Trophoblast cell (in vitro differentiated cells and primary cell): ENCODE data around the gene TAS2R40.

Source experiments
- DNase-seq, 2 donors: peaks; one replicate each; pipeline ENCODE4 v3.0.0-alpha.2; 2016
- H2AFZ ChIP-seq: 2 replicates; pipeline ENCODE4 v1.6.1; 2013; ENCODE audit warnings: low read length, moderate library complexity, mild to moderate bottlenecking; ENCODE audit not compliant: insufficient read depth, poor library complexity
- H2AK5ac ChIP-seq: 2 replicates; pipeline ENCODE4 v1.6.1; 2013; ENCODE audit warnings: mild to moderate bottlenecking, low read length
- H2BK120ac ChIP-seq: 2 replicates; pipeline ENCODE4 v1.6.1; 2013; ENCODE audit warnings: low read length, mild to moderate bottlenecking, moderate library complexity; ENCODE audit not compliant: insufficient read depth, poor library complexity
- H2BK12ac ChIP-seq: 2 replicates; pipeline ENCODE4 v1.6.1; 2013; ENCODE audit warnings: mild to moderate bottlenecking, low read length, moderate library complexity
- H2BK5ac ChIP-seq: 2 replicates; pipeline ENCODE4 v1.6.1; 2013; ENCODE audit warnings: low read length, low read depth, moderate library complexity, mild to moderate bottlenecking; ENCODE audit not compliant: poor library complexity
- H3K14ac ChIP-seq: 2 replicates; pipeline ENCODE4 v1.6.1; 2013; ENCODE audit warnings: mild to moderate bottlenecking, low read length
- H3K18ac ChIP-seq: 2 replicates; pipeline ENCODE4 v1.6.1; 2013; ENCODE audit warnings: mild to moderate bottlenecking, low read length
- H3K23ac ChIP-seq: 2 replicates; pipeline ENCODE4 v1.6.1; 2013; ENCODE audit warnings: low read length
- H3K27ac ChIP-seq: 2 replicates; pipeline ENCODE4 v1.5.1; 2013; ENCODE audit warnings: low read depth, mild to moderate bottlenecking, inconsistent platforms, low read length, moderate library complexity
- H3K27me3 ChIP-seq: 2 replicates; pipeline ENCODE4 v1.6.1; 2013; ENCODE audit warnings: inconsistent platforms, mild to moderate bottlenecking, low read length, moderate library complexity; ENCODE audit not compliant: insufficient read depth
- H3K36me3 ChIP-seq, 2 experiments: 1 replicate in 1 of 2; 2 replicates in 1 of 2; pipeline ENCODE4 v1.6.1; 2013; ENCODE audit warnings: low read length in 2 of 2, mild to moderate bottlenecking in 2 of 2, moderate library complexity in 1 of 2; ENCODE audit not compliant: insufficient read depth in 2 of 2, control insufficient read depth in 1 of 2
- H3K4ac ChIP-seq: 2 replicates; pipeline ENCODE4 v1.6.1; 2013; ENCODE audit warnings: low read depth, mild to moderate bottlenecking, low read length, moderate library complexity
- H3K4me1 ChIP-seq, 2 experiments: 1 replicate in 1 of 2; 2 replicates in 1 of 2; pipeline ENCODE4 v1.6.1; 2013; ENCODE audit warnings: low read length in 2 of 2, mild to moderate bottlenecking in 2 of 2, moderate library complexity in 1 of 2; ENCODE audit not compliant: insufficient read depth in 2 of 2, control insufficient read depth in 1 of 2
- H3K4me2 ChIP-seq: 2 replicates; pipeline ENCODE4 v1.6.1; 2013; ENCODE audit warnings: inconsistent platforms, mild to moderate bottlenecking, low read length, moderate library complexity
- H3K4me3 ChIP-seq: 2 replicates; pipeline ENCODE4 v1.5.1; 2013; ENCODE audit warnings: mild to moderate bottlenecking, low read depth, low read length, inconsistent platforms
- H3K79me1 ChIP-seq: one replicate; pipeline ENCODE4 v1.6.1; 2013; ENCODE audit warnings: low read length
- H3K79me2 ChIP-seq: 2 replicates; pipeline ENCODE4 v1.6.1; 2013; ENCODE audit warnings: low read length, mild to moderate bottlenecking; ENCODE audit not compliant: control insufficient read depth, insufficient read depth, poor library complexity
- H3K9ac ChIP-seq: 2 replicates; pipeline ENCODE4 v1.6.1; 2013; ENCODE audit warnings: mild to moderate bottlenecking, low read length
- H3K9me3 ChIP-seq: 2 replicates; pipeline ENCODE4 v1.6.1; 2013; ENCODE audit warnings: low read depth, mild to moderate bottlenecking, control low read depth, inconsistent platforms, low read length; ENCODE audit not compliant: insufficient read depth
- H4K12ac ChIP-seq: 2 replicates; pipeline ENCODE4 v1.6.1; 2013; ENCODE audit warnings: low read depth, mild to moderate bottlenecking, low read length, moderate library complexity
- H4K8ac ChIP-seq: 2 replicates; pipeline ENCODE4 v1.6.1; 2013; ENCODE audit warnings: low read depth, mild to moderate bottlenecking, low read length, moderate library complexity
- H4K91ac ChIP-seq: one replicate; pipeline ENCODE4 v1.6.1; 2013; ENCODE audit warnings: low read depth, mild to moderate bottlenecking, low read length, moderate library complexity
- WGBS: extraction: QIAGEN DNeasy Blood & Tissue Kit; methylation state at CpG from one replicate; pipeline ENCODE4 v1.1.7; 2013; ENCODE audit warnings: missing lambda C conversion rate; ENCODE audit not compliant: insufficient read length, insufficient coverage; ENCODE audit errors: extremely low coverage; 5-methylcytosine and 5-hydroxymethylcytosine counted together

Gene TAS2R40

DNA sequence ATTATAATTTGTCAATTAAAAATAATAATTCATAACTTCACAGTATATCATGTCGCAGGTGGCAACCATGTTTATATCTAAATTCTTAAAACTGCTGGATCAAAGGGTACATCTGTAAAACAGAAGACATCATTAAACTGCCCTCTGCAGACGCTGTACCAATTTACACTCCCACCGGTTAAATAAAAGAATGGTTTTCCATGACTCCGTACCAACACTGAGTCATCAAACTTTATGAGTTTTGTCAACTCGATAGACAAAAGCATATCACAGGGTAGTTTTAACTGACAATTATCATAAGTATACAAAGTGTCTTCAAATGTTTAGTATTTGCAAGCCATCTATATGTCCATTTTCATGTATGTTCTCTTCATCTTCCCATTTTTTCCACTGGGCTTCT, 35.7 kb downstream of the TAS2R40 start:
- Histone ChIP-seq H4K12ac (no peak overlapping the region), H2BK120ac (no peak overlapping the region), H3K14ac (no peak overlapping the region), H3K9ac (no peak overlapping the region), H3K18ac (no peak overlapping the region), H3K4me2 (no peak overlapping the region), H3K36me3 (no peaks in the 10 kb centered on the region), H3K4ac (no peak overlapping the region), H3K27me3 (no peaks in the 10 kb centered on the region), H2BK12ac (no peak overlapping the region), H3K4me3 (no peak overlapping the region), H4K91ac (no peak overlapping the region), H2AK5ac (no peak overlapping the region), H3K9me3 (peaks cover 2% of the 10 kb centered on the region), H3K79me2 (no peaks in the 10 kb centered on the region), H3K79me1 (no peaks in the 10 kb centered on the region), H3K27ac (no peak overlapping the region), H3K23ac (no peak overlapping the region), H3K4me1 (no peaks in the 10 kb centered on the region), H2BK5ac (no peak overlapping the region), H2AFZ (no peak overlapping the region), H4K8ac (no peak overlapping the region)
- no CpG with 5 or more reads among the region's 5 CpGs for WGBS
- no peak for DNase-seq

DNA sequence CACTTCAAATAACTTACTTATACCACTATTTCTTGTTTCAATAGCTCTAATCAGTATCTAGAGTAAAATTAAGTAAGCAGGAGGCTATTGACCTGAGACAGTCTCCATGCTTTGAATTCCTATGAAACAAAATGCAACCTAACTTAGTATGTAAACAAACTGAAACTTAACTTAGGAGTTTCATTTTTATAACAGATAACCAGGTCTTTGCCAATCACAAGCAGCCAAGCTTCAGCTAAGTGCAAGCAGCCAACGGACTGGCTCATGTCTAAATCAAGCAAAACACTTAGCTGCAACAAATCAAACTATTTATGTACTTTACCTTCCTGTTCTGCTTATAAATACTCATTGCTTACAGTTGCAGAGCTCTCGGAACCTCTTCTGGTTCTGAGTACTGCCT, 37.0 kb downstream of the TAS2R40 start:
- Histone ChIP-seq H3K79me2 (peaks cover 5% of the 10 kb centered on the region), H4K91ac (no peak overlapping the region), H3K4me1 (peaks cover 0 to 1% of the 10 kb centered on the region in 2 experiments), H3K27me3 (no peaks in the 10 kb centered on the region), H4K12ac (no peak overlapping the region), H3K9me3 (no peaks in the 10 kb centered on the region), H3K23ac (no peak overlapping the region), H3K18ac (no peak overlapping the region), H3K4me3 (no peak overlapping the region), H3K9ac (no peak overlapping the region), H3K4ac (no peak overlapping the region), H2BK12ac (no peak overlapping the region), H3K36me3 (no peaks in the 10 kb centered on the region), H2BK5ac (no peak overlapping the region), H2BK120ac (no peak overlapping the region), H2AK5ac (no peak overlapping the region), H3K79me1 (peaks cover 6% of the 10 kb centered on the region), H3K4me2 (no peak overlapping the region), H4K8ac (no peak overlapping the region), H2AFZ (no peak overlapping the region), H3K27ac (no peak overlapping the region), H3K14ac (no peak overlapping the region)
- WGBS: no CpG with 5 or more reads among the region's 2 CpGs
- DNase-seq: no peak

DNA sequence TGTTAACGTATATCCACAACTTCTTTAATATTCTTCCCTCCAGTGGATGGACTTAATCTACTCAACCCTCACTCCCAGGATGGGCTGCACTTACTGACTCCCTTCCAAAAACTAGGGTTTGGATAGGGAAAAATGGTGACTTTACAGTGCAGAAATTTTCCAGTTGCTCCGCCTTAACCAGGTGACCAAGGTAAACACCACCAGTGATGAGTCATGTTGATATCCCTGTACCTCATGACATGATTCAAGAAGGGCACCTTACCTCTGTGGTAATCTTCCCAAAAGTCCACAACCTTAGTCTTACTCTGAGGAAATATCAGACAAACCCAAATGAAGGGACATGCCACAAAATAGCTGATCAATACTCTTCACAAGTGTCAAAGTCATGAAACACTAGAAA, 37.9 kb downstream of the TAS2R40 start:
- Histone ChIP-seq H3K9ac (no peak overlapping the region), H3K79me1 (peaks cover 7% of the 10 kb centered on the region), H3K36me3 (peaks cover 0 to 2% of the 10 kb centered on the region in 2 experiments), H3K4ac (no peak overlapping the region), H2BK12ac (no peak overlapping the region), H3K79me2 (peaks cover 8% of the 10 kb centered on the region), H4K12ac (no peak overlapping the region), H2AK5ac (no peak overlapping the region), H2BK120ac (no peak overlapping the region), H3K27ac (no peak overlapping the region), H3K14ac (no peak overlapping the region), H2BK5ac (no peak overlapping the region), H3K23ac (no peak overlapping the region), H4K91ac (no peak overlapping the region), H3K4me1 (peaks cover 2 to 8% of the 10 kb centered on the region in 2 experiments), H3K4me3 (no peak overlapping the region), H3K27me3 (no peaks in the 10 kb centered on the region), H3K4me2 (no peak overlapping the region), H3K9me3 (no peaks in the 10 kb centered on the region), H2AFZ (no peak overlapping the region), H3K18ac (no peak overlapping the region), H4K8ac (no peak overlapping the region)
- WGBS: no CpG with 5 or more reads among the region's 2 CpGs
- no peak for DNase-seq

DNA sequence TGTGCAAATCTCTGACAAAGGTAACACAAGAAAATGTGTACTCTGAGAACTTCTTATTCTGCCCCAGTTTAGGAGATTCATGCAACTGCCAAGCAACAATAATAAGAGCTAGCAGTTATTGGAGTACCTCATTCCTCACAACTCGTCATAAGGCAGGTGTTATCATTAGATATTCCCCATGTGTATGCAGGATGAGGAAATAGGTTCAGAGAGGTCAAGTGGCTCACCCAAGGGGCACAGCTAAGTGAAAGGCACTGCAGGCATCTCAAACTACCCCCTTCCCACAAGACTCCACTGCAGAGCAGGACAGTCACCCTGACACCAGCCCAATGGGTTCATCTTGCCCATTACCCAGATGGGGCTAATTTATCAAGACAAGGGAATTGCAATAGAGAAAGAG, 40.1 kb downstream of the TAS2R40 start:
- no peak overlapping the region for H2BK5ac ChIP-seq
- H3K9ac ChIP-seq: no peak overlapping the region
- H2AK5ac ChIP-seq: no peak overlapping the region
- H2AFZ ChIP-seq: no peak overlapping the region
- H4K8ac ChIP-seq: no peak overlapping the region
- H3K9me3 ChIP-seq: no peaks in the 10 kb centered on the region
- H3K27me3 ChIP-seq: no peaks in the 10 kb centered on the region
- H3K4me1 ChIP-seq: peaks cover 4 to 10% of the 10 kb centered on the region in 2 experiments
- no peak overlapping the region for H3K4ac ChIP-seq
- H2BK12ac ChIP-seq: no peak overlapping the region
- H4K12ac ChIP-seq: no peak overlapping the region
- no peak overlapping the region for H3K4me3 ChIP-seq
- no peak for DNase-seq
- no peak overlapping the region for H3K14ac ChIP-seq
- peaks cover 6 to 9% of the 10 kb centered on the region in 2 experiments for H3K36me3 ChIP-seq
- H3K4me2 ChIP-seq: no peak overlapping the region
- H3K79me2 ChIP-seq: peaks cover 8% of the 10 kb centered on the region
- H2BK120ac ChIP-seq: no peak overlapping the region
- peaks cover 7% of the 10 kb centered on the region for H3K79me1 ChIP-seq
- no peak overlapping the region for H3K23ac ChIP-seq
- no peak overlapping the region for H3K27ac ChIP-seq
- H3K18ac ChIP-seq: no peak overlapping the region
- WGBS: no CpG with 5 or more reads among the region's 1 CpG
- H4K91ac ChIP-seq: no peak overlapping the region
